ENCODE measurements around the gene STRADB.

- no peak for TF ChIP-seq EZH2phosphoT487 (IDR thresholded peaks at IDR 0.05; ENCODE audit: borderline replicate concordance, low read length)
- no peak for TF ChIP-seq CTCF (IDR thresholded peaks at IDR 0.05; ENCODE audit: low read depth, low read length, poor library complexity, severe bottlenecking)
These were observed 38.0 kb upstream of the STRADB start for GRCh38 chr2:201413552-201413951.
